GM23338 (cell line): ENCODE data around the gene CRYBG2.

ENCODE experiments used
- CREB1 ChIP-seq: fragments of 250-450 bp; sonication (Bioruptor Pico); IDR thresholded peaks from 2 replicates; pipeline ENCODE4 v1.5.0; 2020; ENCODE audit warnings: low read depth, mild to moderate bottlenecking, moderate library complexity
- CTCF ChIP-seq, 2 experiments: fragments of 200-600 bp in 1 of 2; sonication (generic) in 1 of 2; conservative IDR thresholded peaks; 2 replicates each; pipeline versions ENCODE4 v1.5.1 to v1.6.1; 2016 to 2017; ENCODE audit warnings: antibody characterized with exemption in 2 of 2, low read depth in 2 of 2, mild to moderate bottlenecking in 2 of 2, moderate library complexity in 1 of 2
- ETS1 ChIP-seq: IDR thresholded peaks from 2 replicates; pipeline ENCODE4 v1.6.1; 2016; ENCODE audit warnings: antibody characterized with exemption
- EZH2 ChIP-seq: fragments of 200-600 bp; sonication (generic); IDR thresholded peaks from one replicate; pipeline ENCODE4 v1.8.0; 2017; ENCODE audit warnings: antibody characterized with exemption, mild to moderate bottlenecking, low read depth; ENCODE audit not compliant: unreplicated experiment
- EZH2phosphoT487 ChIP-seq: fragments of 200-600 bp; sonication (generic); IDR thresholded peaks from one replicate; pipeline ENCODE4 v1.8.1; 2018; ENCODE audit warnings: antibody characterized with exemption; ENCODE audit not compliant: unreplicated experiment
- JUNB ChIP-seq: IDR thresholded peaks from one replicate; pipeline ENCODE4 v1.6.1; 2016; ENCODE audit warnings: antibody characterized with exemption; ENCODE audit not compliant: unreplicated experiment
- NANOG ChIP-seq: IDR thresholded peaks from 2 replicates; pipeline ENCODE4 v1.6.1; 2016; ENCODE audit warnings: antibody characterized with exemption, borderline replicate concordance
- POLR2AphosphoS5 ChIP-seq: IDR thresholded peaks from 2 replicates; pipeline ENCODE4 v1.6.1; 2016; ENCODE audit warnings: antibody characterized with exemption, low read depth
- STAT1 ChIP-seq: IDR thresholded peaks from one replicate; pipeline ENCODE4 v1.6.1; 2016; ENCODE audit warnings: antibody characterized with exemption; ENCODE audit not compliant: unreplicated experiment
- ZNF114 ChIP-seq: fragments of 250-450 bp; sonication (Bioruptor Pico); IDR thresholded peaks from 2 replicates; pipeline ENCODE4 v1.5.0; 2020; ENCODE audit warnings: mild to moderate bottlenecking, moderate library complexity
- TF ChIP-seq, protein P1 (sequence below): IDR thresholded peaks from one replicate; pipeline ENCODE4 v1.6.1; 2018; ENCODE audit warnings: antibody characterized with exemption; ENCODE audit not compliant: unreplicated experiment

- TF ChIP-seq CTCF (conservative IDR thresholded peaks at IDR 0.05; ENCODE audit: low read depth in 2 of 2) (no peak), EZH2 (no peak), STAT1 (no peak), POLR2AphosphoS5 (no peak), JUNB (no peak), EZH2phosphoT487 (no peak), CREB1 (CRISPR knock-in tag) (no peak), ZNF114 (CRISPR knock-in tag) (no peak), ETS1 (no peak), NANOG (no peak)
- TF ChIP-seq, protein P1, sequence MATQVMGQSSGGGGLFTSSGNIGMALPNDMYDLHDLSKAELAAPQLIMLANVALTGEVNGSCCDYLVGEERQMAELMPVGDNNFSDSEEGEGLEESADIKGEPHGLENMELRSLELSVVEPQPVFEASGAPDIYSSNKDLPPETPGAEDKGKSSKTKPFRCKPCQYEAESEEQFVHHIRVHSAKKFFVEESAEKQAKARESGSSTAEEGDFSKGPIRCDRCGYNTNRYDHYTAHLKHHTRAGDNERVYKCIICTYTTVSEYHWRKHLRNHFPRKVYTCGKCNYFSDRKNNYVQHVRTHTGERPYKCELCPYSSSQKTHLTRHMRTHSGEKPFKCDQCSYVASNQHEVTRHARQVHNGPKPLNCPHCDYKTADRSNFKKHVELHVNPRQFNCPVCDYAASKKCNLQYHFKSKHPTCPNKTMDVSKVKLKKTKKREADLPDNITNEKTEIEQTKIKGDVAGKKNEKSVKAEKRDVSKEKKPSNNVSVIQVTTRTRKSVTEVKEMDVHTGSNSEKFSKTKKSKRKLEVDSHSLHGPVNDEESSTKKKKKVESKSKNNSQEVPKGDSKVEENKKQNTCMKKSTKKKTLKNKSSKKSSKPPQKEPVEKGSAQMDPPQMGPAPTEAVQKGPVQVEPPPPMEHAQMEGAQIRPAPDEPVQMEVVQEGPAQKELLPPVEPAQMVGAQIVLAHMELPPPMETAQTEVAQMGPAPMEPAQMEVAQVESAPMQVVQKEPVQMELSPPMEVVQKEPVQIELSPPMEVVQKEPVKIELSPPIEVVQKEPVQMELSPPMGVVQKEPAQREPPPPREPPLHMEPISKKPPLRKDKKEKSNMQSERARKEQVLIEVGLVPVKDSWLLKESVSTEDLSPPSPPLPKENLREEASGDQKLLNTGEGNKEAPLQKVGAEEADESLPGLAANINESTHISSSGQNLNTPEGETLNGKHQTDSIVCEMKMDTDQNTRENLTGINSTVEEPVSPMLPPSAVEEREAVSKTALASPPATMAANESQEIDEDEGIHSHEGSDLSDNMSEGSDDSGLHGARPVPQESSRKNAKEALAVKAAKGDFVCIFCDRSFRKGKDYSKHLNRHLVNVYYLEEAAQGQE = no peak
These were observed 22.1 kb upstream of the CRYBG2 start for GRCh38 chr1:26376050-26376449.
